ENCODE measurements around the gene VWA3B.

DNA sequence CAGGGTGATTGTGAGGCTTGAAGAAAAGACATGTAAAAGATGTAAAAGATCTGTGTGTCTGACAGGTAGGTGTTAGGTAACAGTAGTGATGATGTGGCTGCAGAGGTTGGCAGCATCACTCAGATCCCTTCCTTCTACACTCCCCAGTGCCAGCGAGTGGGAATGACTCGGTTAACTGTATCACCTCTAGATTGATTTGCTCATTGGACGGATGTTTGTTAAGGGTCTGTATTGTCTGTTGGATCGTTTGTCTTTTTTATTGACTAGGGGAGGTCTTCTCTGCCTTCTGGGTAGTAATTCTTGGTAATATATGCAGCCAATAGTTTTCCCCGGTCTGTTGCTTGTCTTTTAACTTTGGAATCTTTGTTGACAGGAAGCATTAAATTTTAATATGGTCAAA, 214.5 kb downstream of the VWA3B start:
- TF ChIP-seq EZH2 (IDR thresholded peaks at IDR 0.05; ENCODE audit: insufficient read depth, poor library complexity, severe bottlenecking), result no peak
- TF ChIP-seq EZH2phosphoT487 (IDR thresholded peaks at IDR 0.05; ENCODE audit: insufficient read depth, low read depth), result no peak
